ENCODE measurements around the gene CCDC47. TPM values are rescaled to one million over a fixed set of nuclear protein-coding genes. Genes with fewer than 3 reads are reported as not detected.

The CCDC47 gene
- total and polyA plus RNA-seq, 2 experiments from 2014 or later = 38.5 to 61.9 TPM

DNA sequence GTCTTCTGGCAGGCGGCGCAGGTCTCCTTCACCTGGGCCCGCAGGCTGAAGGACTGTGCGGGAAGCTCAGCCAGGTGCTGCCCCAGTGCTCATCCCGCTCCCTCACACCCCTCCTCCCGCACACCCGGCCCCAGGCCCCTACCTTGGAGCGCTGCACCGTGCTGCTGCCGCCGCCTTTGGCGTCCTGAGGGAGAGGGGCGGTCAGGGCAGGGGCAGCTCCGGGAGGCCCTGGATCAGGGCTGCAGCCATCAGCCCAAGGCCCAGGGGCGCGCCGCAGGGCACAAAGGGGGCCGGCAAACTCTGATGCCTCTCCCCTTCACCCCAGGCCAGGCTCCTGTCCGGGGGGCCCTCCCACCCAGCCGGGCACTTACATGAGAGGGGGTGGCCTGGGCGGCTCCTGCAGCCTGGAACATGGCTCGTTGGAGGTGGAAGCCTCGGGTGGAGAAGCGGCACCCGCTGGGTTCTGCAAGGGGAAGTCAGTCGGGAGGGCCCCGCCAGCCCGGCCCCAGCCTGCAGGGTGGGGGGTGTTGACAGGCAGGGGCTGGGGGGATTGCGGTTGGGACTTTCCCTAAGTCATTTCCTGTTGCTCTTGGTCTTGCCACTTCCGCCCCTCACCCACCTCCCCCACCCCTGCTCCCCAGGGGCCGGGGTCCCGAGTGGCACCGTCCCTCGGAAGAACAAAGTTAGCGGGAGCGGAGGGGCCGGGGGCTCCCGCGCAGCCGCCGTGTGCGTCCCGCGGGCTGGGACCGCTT, 74.3 kb downstream of the CCDC47 start:
- Histone ChIP-seq H3K4me2 (peak overlapping the region; percentile 95), H2AFZ (no peak overlapping the region; the same call in 1 of the 2 replicates), H3K4me3 (peak overlapping the region; percentile 81), H3K27me3 (ENCODE audit: insufficient read depth) (no peaks in the 10 kb centered on the region; the same call in 1 of the 2 replicates), H3K79me2 (replicated peaks; ENCODE audit: insufficient read depth) (peaks cover 6% of the 10 kb centered on the region; the same call in 1 of the 2 replicates), H3F3A (replicated peaks; ENCODE audit: low read depth) (peaks cover 17% of the 10 kb centered on the region), H3K4me1 (ENCODE audit: insufficient read depth) (peaks cover 32% of the 10 kb centered on the region), H3K27ac (ENCODE audit: low read depth) (peak overlapping the region; percentile 59; the same call in 1 of the 2 replicates), H3K36me3 (ENCODE audit: insufficient read depth) (no peaks in the 10 kb centered on the region), H3K9me2 (ENCODE audit: insufficient read depth) (no peaks in the 10 kb centered on the region), H4K20me1 (replicated peaks; ENCODE audit: insufficient read depth) (no peaks in the 10 kb centered on the region)
- DNase-seq (ENCODE audit: low spot score) (peak; percentile 65), ATAC-seq (peak; percentile 18)
- H3K4me3 Mint-ChIP-seq = peak overlapping the region; percentile 76
- peaks cover 22% of the 10 kb centered on the region for H3K27me3 Mint-ChIP-seq (ENCODE audit: insufficient read depth, low read depth, poor library complexity)
- H3K36me3 Mint-ChIP-seq (ENCODE audit: low read depth) = peaks cover 36% of the 10 kb centered on the region
- TF ChIP-seq, protein P1, sequence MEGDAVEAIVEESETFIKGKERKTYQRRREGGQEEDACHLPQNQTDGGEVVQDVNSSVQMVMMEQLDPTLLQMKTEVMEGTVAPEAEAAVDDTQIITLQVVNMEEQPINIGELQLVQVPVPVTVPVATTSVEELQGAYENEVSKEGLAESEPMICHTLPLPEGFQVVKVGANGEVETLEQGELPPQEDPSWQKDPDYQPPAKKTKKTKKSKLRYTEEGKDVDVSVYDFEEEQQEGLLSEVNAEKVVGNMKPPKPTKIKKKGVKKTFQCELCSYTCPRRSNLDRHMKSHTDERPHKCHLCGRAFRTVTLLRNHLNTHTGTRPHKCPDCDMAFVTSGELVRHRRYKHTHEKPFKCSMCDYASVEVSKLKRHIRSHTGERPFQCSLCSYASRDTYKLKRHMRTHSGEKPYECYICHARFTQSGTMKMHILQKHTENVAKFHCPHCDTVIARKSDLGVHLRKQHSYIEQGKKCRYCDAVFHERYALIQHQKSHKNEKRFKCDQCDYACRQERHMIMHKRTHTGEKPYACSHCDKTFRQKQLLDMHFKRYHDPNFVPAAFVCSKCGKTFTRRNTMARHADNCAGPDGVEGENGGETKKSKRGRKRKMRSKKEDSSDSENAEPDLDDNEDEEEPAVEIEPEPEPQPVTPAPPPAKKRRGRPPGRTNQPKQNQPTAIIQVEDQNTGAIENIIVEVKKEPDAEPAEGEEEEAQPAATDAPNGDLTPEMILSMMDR (conservative IDR thresholded peaks at IDR 0.05; ENCODE audit: low read depth in 2 of 2) = no peak
- peak; percentile 22; the same call in 1 of the 2 replicates for TF ChIP-seq POLR2AphosphoS5 (IDR thresholded peaks at IDR 0.05; ENCODE audit: low read depth)
- peaks cover 58% of the 10 kb centered on the region for H3K4me1 Mint-ChIP-seq
- H3K27ac Mint-ChIP-seq = no peak overlapping the region
- H3K9me3 Mint-ChIP-seq = no peaks in the 10 kb centered on the region; the same call in 2 of the 3 replicates

DNA sequence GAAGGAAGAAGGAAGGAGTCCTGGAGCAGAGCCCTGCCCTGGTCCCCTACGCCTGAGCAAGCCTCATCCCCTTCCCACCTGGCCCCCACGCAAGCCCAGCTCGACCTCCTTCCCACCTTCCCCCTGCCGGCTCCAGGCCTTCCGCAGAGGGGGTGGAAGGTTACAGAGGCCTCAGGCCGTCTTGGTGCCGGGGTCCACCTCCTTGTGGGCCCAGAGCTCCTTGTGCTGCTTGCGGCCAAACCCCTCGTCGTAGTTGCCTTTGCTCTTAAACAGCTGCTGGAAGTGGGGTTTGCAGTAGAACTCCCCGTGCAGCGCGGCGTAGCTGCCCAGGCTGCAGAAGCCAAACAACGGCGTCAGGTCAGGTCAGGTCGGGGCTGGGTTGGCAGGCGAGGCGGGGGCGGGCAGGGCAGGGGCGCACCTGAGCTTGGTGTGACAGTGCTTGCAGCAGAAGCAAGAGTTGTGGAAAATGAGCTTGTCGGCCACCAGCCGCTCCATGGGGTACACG, 75.0 kb downstream of the CCDC47 start:
- Histone ChIP-seq H3K9me2 (ENCODE audit: insufficient read depth) (no peaks in the 10 kb centered on the region), H4K20me1 (replicated peaks; ENCODE audit: insufficient read depth) (no peaks in the 10 kb centered on the region), H3K79me2 (replicated peaks; ENCODE audit: insufficient read depth) (peaks cover 6% of the 10 kb centered on the region; the same call in 1 of the 2 replicates), H3K4me1 (ENCODE audit: insufficient read depth) (peaks cover 32% of the 10 kb centered on the region), H3K4me2 (peak overlapping the region; percentile 95), H3K36me3 (ENCODE audit: insufficient read depth) (no peaks in the 10 kb centered on the region), H3F3A (replicated peaks; ENCODE audit: low read depth) (peaks cover 17% of the 10 kb centered on the region), H3K4me3 (peak overlapping the region; percentile 81), H3K27me3 (ENCODE audit: insufficient read depth) (no peaks in the 10 kb centered on the region; the same call in 1 of the 2 replicates), H3K27ac (ENCODE audit: low read depth) (no peak overlapping the region), H2AFZ (no peak overlapping the region)
- DNase-seq (ENCODE audit: low spot score) = no peak
- Mint-ChIP-seq H3K4me1 (peaks cover 56% of the 10 kb centered on the region), H3K4me3 (peak overlapping the region; percentile 76), H3K27me3 (ENCODE audit: insufficient read depth, low read depth, poor library complexity) (peaks cover 24% of the 10 kb centered on the region), H3K9me3 (no peaks in the 10 kb centered on the region; the same call in 2 of the 3 replicates), H3K27ac (peak overlapping the region; percentile 74; the same call in 1 of the 2 replicates), H3K36me3 (ENCODE audit: low read depth) (peaks cover 32% of the 10 kb centered on the region)
- TF ChIP-seq POLR2AphosphoS5 (IDR thresholded peaks at IDR 0.05; ENCODE audit: low read depth) (no peak), ZNF331 (CRISPR knock-in tag; IDR thresholded peaks at IDR 0.05; ENCODE audit: low read depth) (no peak), EZH2 (IDR thresholded peaks at IDR 0.05; ENCODE audit: low read depth, unreplicated experiment) (no peak), STAT1 (IDR thresholded peaks at IDR 0.05; ENCODE audit: unreplicated experiment) (no peak), ZNF114 (CRISPR knock-in tag; IDR thresholded peaks at IDR 0.05) (no peak), REST (IDR thresholded peaks at IDR 0.05; ENCODE audit: unreplicated experiment) (no peak), NANOG (IDR thresholded peaks at IDR 0.05; ENCODE audit: borderline replicate concordance) (no peak), EZH2phosphoT487 (IDR thresholded peaks at IDR 0.05; ENCODE audit: unreplicated experiment) (no peak), CREB1 (CRISPR knock-in tag; IDR thresholded peaks at IDR 0.05; ENCODE audit: low read depth) (no peak), JUNB (IDR thresholded peaks at IDR 0.05; ENCODE audit: unreplicated experiment) (no peak)
- TF ChIP-seq, protein P1 (conservative IDR thresholded peaks at IDR 0.05; ENCODE audit: low read depth in 2 of 2) = no peak
- TF ChIP-seq, protein P2, sequence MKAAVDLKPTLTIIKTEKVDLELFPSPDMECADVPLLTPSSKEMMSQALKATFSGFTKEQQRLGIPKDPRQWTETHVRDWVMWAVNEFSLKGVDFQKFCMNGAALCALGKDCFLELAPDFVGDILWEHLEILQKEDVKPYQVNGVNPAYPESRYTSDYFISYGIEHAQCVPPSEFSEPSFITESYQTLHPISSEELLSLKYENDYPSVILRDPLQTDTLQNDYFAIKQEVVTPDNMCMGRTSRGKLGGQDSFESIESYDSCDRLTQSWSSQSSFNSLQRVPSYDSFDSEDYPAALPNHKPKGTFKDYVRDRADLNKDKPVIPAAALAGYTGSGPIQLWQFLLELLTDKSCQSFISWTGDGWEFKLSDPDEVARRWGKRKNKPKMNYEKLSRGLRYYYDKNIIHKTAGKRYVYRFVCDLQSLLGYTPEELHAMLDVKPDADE (IDR thresholded peaks at IDR 0.05) = no peak
- ATAC-seq = no peak

Data from GM23338 (cell line).